Cardiac muscle cell (in vitro differentiated cells and primary cell): ENCODE data around the gene SPINT3. TPM values are rescaled to one million over a fixed set of nuclear protein-coding genes. Genes with fewer than 3 reads are reported as not detected.

Source experiments
- DNase-seq, 2 donors: peaks; one replicate each; pipeline versions ENCODE4 v3.0.0 to v3.0.0-alpha.2; 2010 to 2017; ENCODE audit warnings: low read depth in 1 of 2, low spot score in 1 of 2
- H3K27ac ChIP-seq: fragments of 200-600 bp; sonication (generic); 2 replicates; pipeline ENCODE4 v1.5.1; 2016
- H3K27me3 ChIP-seq: fragments of 200-600 bp; sonication (generic); 2 replicates; pipeline ENCODE4 v1.6.0; 2016; ENCODE audit warnings: control low read depth
- H3K36me3 ChIP-seq: fragments of 200-600 bp; sonication (generic); 2 replicates; pipeline ENCODE4 v1.5.1; 2016; ENCODE audit warnings: control low read depth
- H3K4me1 ChIP-seq: fragments of 200-600 bp; sonication (generic); 2 replicates; pipeline ENCODE4 v1.8.1; 2017; ENCODE audit warnings: low read depth, mild to moderate bottlenecking, mixed run types
- H3K4me3 ChIP-seq: fragments of 200-600 bp; sonication (generic); 2 replicates; pipeline ENCODE4 v1.5.1; 2016; ENCODE audit warnings: mild to moderate bottlenecking
- H3K9me3 ChIP-seq: fragments of 200-600 bp; sonication (generic); 2 replicates; pipeline ENCODE4 v1.5.1; 2017; ENCODE audit warnings: low read depth, mild to moderate bottlenecking, control low read depth
- CTCF ChIP-seq: IDR thresholded peaks from 2 replicates; pipeline ENCODE4 v1.5.1; 2012; ENCODE audit warnings: low read depth, mild to moderate bottlenecking, low read length
- polyA plus RNA-seq: library from polyadenylated mRNA; unstranded; fragments of >200 nt; fragmentation: Nextera tagmentation; extraction: Ambion mirVana; gene quantifications from 2 replicates; pipeline ENCODE4 v1.2.1, GENCODE V29; 2016
- total RNA-seq: library from RNA; depleted of rRNA; stranded (reverse); fragments of >200 nt; gene quantifications from 2 replicates; pipeline ENCODE4 v1.2.3, GENCODE V29; 2016

Gene SPINT3
- total and polyA plus RNA-seq, 2 experiments from 2014 or later: not detected

GRCh38 chr20:45548410-45548809 is 33.0 kb upstream of the SPINT3 start:
- no peak for TF ChIP-seq CTCF
- Histone ChIP-seq H3K27ac (no peak overlapping the region), H3K36me3 (no peaks in the 10 kb centered on the region), H3K4me3 (no peak overlapping the region), H3K9me3 (no peaks in the 10 kb centered on the region), H3K27me3 (no peaks in the 10 kb centered on the region), H3K4me1 (no peaks in the 10 kb centered on the region)
- DNase-seq: no peak

- no peaks in the 10 kb centered on the region for H3K9me3 ChIP-seq
- H3K27ac ChIP-seq: no peak within 1 kb of the TSS
- H3K4me1 ChIP-seq: no peaks in the 10 kb centered on the region
- H3K36me3 ChIP-seq: no peaks in the 10 kb centered on the region
- TF ChIP-seq CTCF: no peak
- H3K27me3 ChIP-seq: no peaks in the 10 kb centered on the region
- H3K4me3 ChIP-seq: no peak within 1 kb of the TSS
- DNase-seq: no peak
These were observed 31.9 kb upstream of the SPINT3 start, which contains the start of gene EPPIN for GRCh38 chr20:45547206-45547770. Gene EPPIN (minus strand): TSS chr20:45547401. CDS start chr20:45547357, 44 bp downstream.

- Histone ChIP-seq H3K27me3 (no peaks in the 10 kb centered on the region), H3K9me3 (no peaks in the 10 kb centered on the region), H3K36me3 (no peaks in the 10 kb centered on the region), H3K4me1 (no peaks in the 10 kb centered on the region), H3K4me3 (no peak overlapping the region), H3K27ac (no peak overlapping the region)
- TF ChIP-seq CTCF: peak; percentile 40
- peak; percentile 41 to 54 for DNase-seq
These were observed 30.5 kb upstream of the SPINT3 start for GRCh38 chr20:45545754-45546453.

- Histone ChIP-seq H3K9me3 (no peaks in the 10 kb centered on the region), H3K4me1 (no peaks in the 10 kb centered on the region)
These were observed 29.9 kb upstream of the SPINT3 start for GRCh38 chr20:45545351-45545750.

GRCh38 chr20:45539382-45539781 is 24.0 kb upstream of the SPINT3 start, which contains the start of gene WFDC6:
Gene WFDC6 (minus strand): TSS chr20:45539482. CDS start chr20:45539407, 75 bp downstream.
- no peak for TF ChIP-seq CTCF
- H3K4me1 ChIP-seq: no peaks in the 10 kb centered on the region
- H3K4me3 ChIP-seq: no peak within 1 kb of the TSS

More at GRCh38 chr20:45545351-45545750, 29.9 kb upstream of the SPINT3 start:
- DNase-seq: no peak
- TF ChIP-seq CTCF: no peak
- Histone ChIP-seq H3K36me3 (no peaks in the 10 kb centered on the region), H3K27me3 (no peaks in the 10 kb centered on the region), H3K27ac (no peak overlapping the region), H3K4me3 (no peak overlapping the region)

More at GRCh38 chr20:45539382-45539781, 24.0 kb upstream of the SPINT3 start, which contains the start of gene WFDC6:
- no peaks in the 10 kb centered on the region for H3K9me3 ChIP-seq
- H3K27ac ChIP-seq: no peak within 1 kb of the TSS
- peaks cover 2% of the 10 kb centered on the region for H3K27me3 ChIP-seq
- DNase-seq: no peak
- H3K36me3 ChIP-seq: no peaks in the 10 kb centered on the region
